ENCODE data around the gene CFAP53. TPM values are rescaled to one million over a fixed set of nuclear protein-coding genes. Genes with fewer than 3 reads are reported as not detected.
"Not testable (repeated sequence)": the region's sequence is repeated elsewhere in the genome, so short reads cannot be mapped to it uniquely, and the experiment has no call there.

The CFAP53 gene
- polyA plus RNA-seq, 2 of the 4 experiments (the other 2 are of a cell fraction): 0.54 to 0.66 TPM

- DNase-seq (ENCODE audit: low read depth in 1 of 2, low spot score in 1 of 2) (no peak), ATAC-seq (no peak), FAIRE-seq (no peak)
- POLR2A ChIA-PET: no interaction called here
- CTCF ChIA-PET: no interaction called here
- H3K27ac ChIP-seq: no peak overlapping the region
- TF ChIP-seq RNF2 (IDR thresholded peaks at IDR 0.05; ENCODE audit: borderline replicate concordance, low read depth): no peak
- no peak for TF ChIP-seq REST (IDR thresholded peaks at IDR 0.05)
- no peak for TF ChIP-seq MAX (IDR thresholded peaks at IDR 0.05)
- no peak for TF ChIP-seq CTCF (IDR thresholded peaks at IDR 0.05)
- TF ChIP-seq ESRRA (IDR thresholded peaks at IDR 0.05; ENCODE audit: borderline replicate concordance, low read length): no peak
- no peak for TF ChIP-seq BHLHE40 (IDR thresholded peaks at IDR 0.05; ENCODE audit: low read depth, low read length)
- no peak for TF ChIP-seq NPAS2 (CRISPR knock-in tag; IDR thresholded peaks at IDR 0.05; ENCODE audit: borderline replicate concordance)
- TF ChIP-seq SREBF2 (IDR thresholded peaks at IDR 0.05): no peak
- no peak for TF ChIP-seq ZSCAN20 (CRISPR knock-in tag; IDR thresholded peaks at IDR 0.05)
- TF ChIP-seq FOSL2 (IDR thresholded peaks at IDR 0.05): no peak
- no peak for TF ChIP-seq FOSL2 (CRISPR knock-in tag; IDR thresholded peaks at IDR 0.05)
- TF ChIP-seq JUN (IDR thresholded peaks at IDR 0.05): no peak
- no peak for TF ChIP-seq EP300 (IDR thresholded peaks at IDR 0.05)
- no peak for TF ChIP-seq FOXS1 (CRISPR knock-in tag; IDR thresholded peaks at IDR 0.05)
- TF ChIP-seq RARB (CRISPR knock-in tag; IDR thresholded peaks at IDR 0.05): no peak
- TF ChIP-seq RFX5 (IDR thresholded peaks at IDR 0.05): no peak
- no peak for TF ChIP-seq ZC3H11A (IDR thresholded peaks at IDR 0.05)
- TF ChIP-seq BCL3 (IDR thresholded peaks at IDR 0.05): no peak
- no peak for TF ChIP-seq PBX3 (IDR thresholded peaks at IDR 0.05)
- TF ChIP-seq NFE2L2 (conservative IDR thresholded peaks at IDR 0.05; ENCODE audit: low read length): no peak
- H3K4me3 ChIP-seq: no peak overlapping the region
- H3K4me1 ChIP-seq: no peaks in the 10 kb centered on the region
- H3K4me2 ChIP-seq: no peak overlapping the region
- no peaks in the 10 kb centered on the region for H3K9me3 ChIP-seq
Observed at GRCh38 chr18:50247561-50247960, 18.7 kb downstream of the CFAP53 start.

GRCh38 chr18:50241768-50242167, 24.5 kb downstream of the CFAP53 start:
- FAIRE-seq; H3K27ac ChIP-seq; DNase-seq (ENCODE audit: low read depth in 1 of 2, low spot score in 1 of 2); H3K4me3 ChIP-seq; H3K4me1 ChIP-seq; POLR2A ChIA-PET; H3K9me3 ChIP-seq; H3K4me2 ChIP-seq; ATAC-seq: not testable (repeated sequence)
- WGBS (ENCODE audit: missing lambda C conversion rate): 44% methylated on average over 8 of the region's 8 CpGs
- CTCF ChIA-PET: interaction anchor here (2.2 kb wide), 1 partner anchor 115 kb away, joined by 6 read pairs; no protein-coding TSS in a partner anchor
